ENCODE results near the gene ARRB1.
"Not testable (repeated sequence)": the region's sequence is repeated elsewhere in the genome, so short reads cannot be mapped to it uniquely, and the experiment has no call there.

The ARRB1 gene

DNA sequence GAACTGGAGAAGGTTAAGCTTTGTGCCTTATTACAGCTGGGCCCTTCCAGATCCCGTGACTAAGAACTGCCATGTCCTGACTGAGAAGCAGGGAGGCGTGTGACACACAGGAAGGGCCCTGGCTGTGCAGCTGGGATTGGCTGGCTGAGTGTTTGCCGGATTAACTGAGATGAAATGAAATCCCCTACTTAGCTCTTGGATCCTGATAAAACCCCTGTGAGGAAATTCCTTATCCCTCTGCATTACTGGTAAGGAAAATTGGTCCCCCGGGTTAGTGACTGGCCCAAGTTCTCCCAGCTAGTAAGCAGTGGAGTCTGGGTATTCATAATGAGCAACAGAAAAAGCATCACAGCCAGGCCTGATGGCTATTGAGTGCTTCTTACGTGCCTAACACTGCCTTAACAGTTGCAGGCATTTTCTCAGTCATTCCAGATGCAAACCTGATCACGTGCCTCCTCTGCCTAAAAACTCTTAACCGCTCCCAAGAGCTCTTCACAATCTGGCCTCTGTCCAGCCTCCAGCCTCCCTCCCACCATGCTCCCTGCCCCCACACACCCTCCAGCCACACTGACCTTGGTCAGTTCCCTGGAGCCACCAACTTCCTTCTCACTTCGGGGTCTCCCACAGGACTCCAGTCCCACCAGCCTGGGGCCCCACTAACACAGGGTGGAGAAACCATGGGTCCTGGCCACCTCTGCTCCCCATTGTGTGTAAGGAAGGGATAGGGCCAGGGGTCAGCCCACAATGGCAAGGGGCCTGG, 37.8 kb downstream of the ARRB1 start:
- H3K4me3 ChIP-seq (ENCODE audit: low read length in 2 of 2): no peak overlapping the region
- H3K4me1 ChIP-seq (ENCODE audit: control insufficient read depth in 2 of 2, insufficient read depth in 2 of 2, low read length in 2 of 2): peaks cover 32 to 44% of the 10 kb centered on the region in 2 donors
- H3K27me3 ChIP-seq (ENCODE audit: control insufficient read depth in 2 of 2, insufficient read depth in 2 of 2, low read length in 2 of 2): no peaks in the 10 kb centered on the region
- no peaks in the 10 kb centered on the region for H3K9me3 ChIP-seq (ENCODE audit: control insufficient read depth in 2 of 2, low read length in 2 of 2)
- peaks cover 3 to 12% of the 10 kb centered on the region in 2 donors for H3K36me3 ChIP-seq (ENCODE audit: control insufficient read depth in 2 of 2, insufficient read depth in 2 of 2, low read length in 2 of 2)
- peak overlapping the region; percentile 20 to 55 for H3K27ac ChIP-seq (ENCODE audit: low read depth in 2 of 2, low read length in 2 of 2)
- H3K9ac ChIP-seq (ENCODE audit: low read depth in 1 of 2, low read length in 2 of 2): peak overlapping the region in 1 of 2 donors; percentile 33

DNA sequence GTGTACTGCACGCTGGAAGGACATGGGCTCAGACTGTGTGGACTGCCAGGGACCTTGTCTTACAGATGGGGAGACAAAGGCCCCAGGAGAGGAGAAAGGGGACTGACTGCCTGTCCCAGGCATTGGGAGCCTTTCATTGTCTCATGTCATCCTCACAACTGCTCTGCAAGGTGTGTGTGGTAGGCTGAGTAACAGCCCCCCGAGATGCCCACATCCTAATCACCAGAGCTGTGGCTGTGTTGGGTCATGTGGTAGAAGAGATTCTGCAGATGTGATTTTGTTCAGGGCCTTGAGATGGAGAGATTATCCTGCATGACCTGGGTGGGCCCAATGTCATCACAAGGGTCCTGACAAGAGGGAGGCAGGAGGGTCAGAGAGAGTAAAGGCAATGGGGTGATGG, 39.1 kb downstream of the ARRB1 start:
- H3K9ac ChIP-seq (ENCODE audit: low read depth in 1 of 2, low read length in 2 of 2): peak overlapping the region; percentile 63 to 73

DNA sequence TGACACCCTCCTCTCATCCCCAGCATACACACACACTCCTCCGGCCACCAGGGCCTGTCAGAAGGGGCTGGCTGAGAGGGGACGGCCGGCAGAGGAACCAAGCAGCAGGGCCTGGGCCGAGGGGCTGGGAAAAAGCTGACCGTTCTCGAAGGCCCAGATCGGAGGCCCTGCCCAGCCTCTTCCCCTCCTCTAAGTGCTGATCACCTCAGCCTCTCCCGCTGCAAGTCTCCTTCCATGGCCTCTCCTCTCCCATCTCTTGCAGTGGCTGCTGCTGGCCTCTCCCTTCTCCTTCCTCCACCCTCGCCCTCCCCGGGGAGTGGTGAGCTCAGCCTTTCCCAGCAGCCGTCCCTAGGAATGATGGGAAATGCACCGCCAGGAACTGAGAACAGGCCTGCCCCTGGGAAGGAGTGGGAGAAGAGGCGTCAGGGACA, 39.6 kb downstream of the ARRB1 start:
- peaks cover 26 to 31% of the 10 kb centered on the region in 2 donors for H3K4me1 ChIP-seq (ENCODE audit: control insufficient read depth in 2 of 2, insufficient read depth in 2 of 2, low read length in 2 of 2)
- H3K27me3 ChIP-seq (ENCODE audit: control insufficient read depth in 2 of 2, insufficient read depth in 2 of 2, low read length in 2 of 2): no peaks in the 10 kb centered on the region
- H3K36me3 ChIP-seq (ENCODE audit: control insufficient read depth in 2 of 2, insufficient read depth in 2 of 2, low read length in 2 of 2): peaks cover 3 to 11% of the 10 kb centered on the region in 2 donors
- H3K9me3 ChIP-seq (ENCODE audit: control insufficient read depth in 2 of 2, low read length in 2 of 2): no peaks in the 10 kb centered on the region
- peak overlapping the region; percentile 79 to 91 for H3K27ac ChIP-seq (ENCODE audit: low read depth in 2 of 2, low read length in 2 of 2)
- peak overlapping the region; percentile 41 to 54 for H3K4me3 ChIP-seq (ENCODE audit: low read length in 2 of 2)
- peak overlapping the region; percentile 63 to 73 for H3K9ac ChIP-seq (ENCODE audit: low read depth in 1 of 2, low read length in 2 of 2)

More for the DNA sequence above, 39.1 kb downstream of the ARRB1 start:
- Histone ChIP-seq H3K27ac (ENCODE audit: low read depth in 2 of 2, low read length in 2 of 2) (peak overlapping the region; percentile 79 to 91), H3K4me3 (ENCODE audit: low read length in 2 of 2) (peak overlapping the region; percentile 41 to 54), H3K9me3 (ENCODE audit: control insufficient read depth in 2 of 2, low read length in 2 of 2) (no peaks in the 10 kb centered on the region), H3K4me1 (ENCODE audit: control insufficient read depth in 2 of 2, insufficient read depth in 2 of 2, low read length in 2 of 2) (peaks cover 27 to 32% of the 10 kb centered on the region in 2 donors), H3K36me3 (ENCODE audit: control insufficient read depth in 2 of 2, insufficient read depth in 2 of 2, low read length in 2 of 2) (peaks cover 3 to 12% of the 10 kb centered on the region in 2 donors), H3K27me3 (ENCODE audit: control insufficient read depth in 2 of 2, insufficient read depth in 2 of 2, low read length in 2 of 2) (no peaks in the 10 kb centered on the region)

DNA sequence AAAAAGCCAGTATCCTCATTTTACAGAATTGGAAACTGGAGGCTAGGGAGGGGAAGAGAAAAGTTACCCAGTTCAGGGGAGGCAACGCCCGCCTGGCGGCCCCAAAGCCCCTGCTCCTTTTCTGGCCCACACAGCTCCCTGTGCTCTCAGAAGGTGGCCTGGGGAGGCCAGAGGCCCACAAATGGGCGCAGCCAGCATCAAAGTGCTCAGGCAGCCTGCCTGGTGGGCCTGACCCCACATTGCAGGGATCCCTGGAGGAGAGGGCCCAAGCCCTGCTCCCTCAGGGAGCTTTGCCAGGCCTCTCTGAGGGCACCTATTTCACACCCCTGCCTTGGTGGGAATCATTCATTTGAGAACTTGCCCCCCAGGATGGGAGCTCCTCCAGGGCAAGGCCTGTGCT, 42.5 kb downstream of the ARRB1 start:
- Histone ChIP-seq H3K36me3 (ENCODE audit: control insufficient read depth in 2 of 2, insufficient read depth in 2 of 2, low read length in 2 of 2) (peaks cover 3 to 11% of the 10 kb centered on the region in 2 donors), H3K27me3 (ENCODE audit: control insufficient read depth in 2 of 2, insufficient read depth in 2 of 2, low read length in 2 of 2) (no peaks in the 10 kb centered on the region), H3K4me3 (ENCODE audit: low read length in 2 of 2) (no peak overlapping the region), H3K9ac (ENCODE audit: low read depth in 1 of 2, low read length in 2 of 2) (no peak overlapping the region), H3K4me1 (ENCODE audit: control insufficient read depth in 2 of 2, insufficient read depth in 2 of 2, low read length in 2 of 2) (peaks cover 23% of the 10 kb centered on the region in 2 donors), H3K27ac (ENCODE audit: low read depth in 2 of 2, low read length in 2 of 2) (no peak overlapping the region), H3K9me3 (ENCODE audit: control insufficient read depth in 2 of 2, low read length in 2 of 2) (no peaks in the 10 kb centered on the region)

DNA sequence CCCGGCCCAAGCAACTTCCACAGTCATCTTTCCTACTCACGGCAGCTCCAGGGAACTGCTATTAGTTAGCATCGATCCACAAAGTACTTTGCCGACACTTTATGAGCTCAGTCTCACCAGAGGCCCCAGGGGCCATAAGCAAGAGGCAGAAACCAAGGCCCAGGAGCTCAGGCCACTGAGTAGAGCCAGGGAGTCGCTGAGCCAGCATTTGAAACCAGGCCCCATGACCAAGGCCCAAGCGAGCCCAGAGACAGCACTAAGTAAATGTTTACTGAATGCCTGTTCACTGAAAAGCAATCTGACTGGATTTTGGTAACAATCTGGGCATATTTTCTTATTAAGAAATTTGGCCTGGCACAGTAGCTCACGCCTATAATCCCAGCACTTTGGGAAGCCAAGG, 43.3 kb downstream of the ARRB1 start:
- Histone ChIP-seq H3K4me3 (ENCODE audit: low read length in 2 of 2) (no peak overlapping the region), H3K4me1 (ENCODE audit: control insufficient read depth in 2 of 2, insufficient read depth in 2 of 2, low read length in 2 of 2) (peaks cover 16 to 19% of the 10 kb centered on the region in 2 donors), H3K9me3 (ENCODE audit: control insufficient read depth in 2 of 2, low read length in 2 of 2) (no peaks in the 10 kb centered on the region), H3K9ac (ENCODE audit: low read depth in 1 of 2, low read length in 2 of 2) (no peak overlapping the region), H3K27ac (ENCODE audit: low read depth in 2 of 2, low read length in 2 of 2) (no peak overlapping the region), H3K27me3 (ENCODE audit: control insufficient read depth in 2 of 2, insufficient read depth in 2 of 2, low read length in 2 of 2) (no peaks in the 10 kb centered on the region), H3K36me3 (ENCODE audit: control insufficient read depth in 2 of 2, insufficient read depth in 2 of 2, low read length in 2 of 2) (peaks cover 3 to 11% of the 10 kb centered on the region in 2 donors)

DNA sequence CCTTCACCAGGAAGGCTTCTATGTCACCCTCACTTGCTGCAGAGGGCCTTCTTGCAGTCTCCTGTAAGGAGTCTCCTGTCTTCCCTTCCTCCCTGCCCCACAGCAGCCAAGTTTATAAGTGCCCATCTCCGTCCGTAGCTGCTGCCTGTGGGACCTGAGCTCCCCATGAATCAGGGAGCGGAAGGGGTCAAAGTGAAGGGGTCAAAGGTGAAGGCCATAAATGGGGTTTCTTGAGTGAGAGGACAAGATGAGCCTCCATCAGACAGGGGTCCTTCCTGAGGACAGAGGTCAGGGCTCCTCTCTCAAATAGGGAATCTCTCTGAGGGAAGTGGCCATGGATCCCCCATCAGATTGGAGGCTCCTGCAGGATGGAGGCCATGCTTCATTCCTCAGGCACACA, 44.4 kb downstream of the ARRB1 start:
- Histone ChIP-seq H3K9me3 (ENCODE audit: control insufficient read depth in 2 of 2, low read length in 2 of 2) (no peaks in the 10 kb centered on the region), H3K9ac (ENCODE audit: low read depth in 1 of 2, low read length in 2 of 2) (no peak overlapping the region), H3K4me3 (ENCODE audit: low read length in 2 of 2) (no peak overlapping the region), H3K4me1 (ENCODE audit: control insufficient read depth in 2 of 2, insufficient read depth in 2 of 2, low read length in 2 of 2) (peaks cover 11 to 13% of the 10 kb centered on the region in 2 donors), H3K27ac (ENCODE audit: low read depth in 2 of 2, low read length in 2 of 2) (no peak overlapping the region), H3K27me3 (ENCODE audit: control insufficient read depth in 2 of 2, insufficient read depth in 2 of 2, low read length in 2 of 2) (no peaks in the 10 kb centered on the region), H3K36me3 (ENCODE audit: control insufficient read depth in 2 of 2, insufficient read depth in 2 of 2, low read length in 2 of 2) (peaks cover 3 to 11% of the 10 kb centered on the region in 2 donors)

DNA sequence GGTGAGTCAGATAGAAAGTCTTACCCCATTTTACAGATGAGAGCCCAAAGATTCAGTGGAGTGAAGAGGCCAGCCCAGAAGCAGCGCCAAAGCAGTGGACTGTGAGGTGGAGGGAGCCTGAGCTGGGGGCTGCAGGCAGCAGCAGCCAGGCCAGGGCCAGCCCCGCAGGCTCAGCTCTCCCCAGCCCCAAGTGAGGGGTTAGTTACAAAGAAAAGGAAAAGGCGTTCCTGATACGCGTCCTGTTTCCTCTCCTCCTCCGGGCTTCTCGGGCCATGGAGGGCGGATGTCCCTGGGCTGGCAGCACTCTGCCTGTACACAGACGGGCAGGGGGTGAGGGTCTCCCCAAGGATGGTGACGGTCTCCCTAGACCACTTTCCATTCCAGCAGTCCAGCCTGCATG, 44.9 kb downstream of the ARRB1 start:
- Histone ChIP-seq H3K9me3 (ENCODE audit: control insufficient read depth in 2 of 2, low read length in 2 of 2) (no peaks in the 10 kb centered on the region), H3K4me1 (ENCODE audit: control insufficient read depth in 2 of 2, insufficient read depth in 2 of 2, low read length in 2 of 2) (peaks cover 9 to 13% of the 10 kb centered on the region in 2 donors), H3K4me3 (ENCODE audit: low read length in 2 of 2) (no peak overlapping the region), H3K36me3 (ENCODE audit: control insufficient read depth in 2 of 2, insufficient read depth in 2 of 2, low read length in 2 of 2) (peaks cover 3 to 11% of the 10 kb centered on the region in 2 donors), H3K9ac (ENCODE audit: low read depth in 1 of 2, low read length in 2 of 2) (no peak overlapping the region), H3K27ac (ENCODE audit: low read depth in 2 of 2, low read length in 2 of 2) (no peak overlapping the region), H3K27me3 (ENCODE audit: control insufficient read depth in 2 of 2, insufficient read depth in 2 of 2, low read length in 2 of 2) (no peaks in the 10 kb centered on the region)

DNA sequence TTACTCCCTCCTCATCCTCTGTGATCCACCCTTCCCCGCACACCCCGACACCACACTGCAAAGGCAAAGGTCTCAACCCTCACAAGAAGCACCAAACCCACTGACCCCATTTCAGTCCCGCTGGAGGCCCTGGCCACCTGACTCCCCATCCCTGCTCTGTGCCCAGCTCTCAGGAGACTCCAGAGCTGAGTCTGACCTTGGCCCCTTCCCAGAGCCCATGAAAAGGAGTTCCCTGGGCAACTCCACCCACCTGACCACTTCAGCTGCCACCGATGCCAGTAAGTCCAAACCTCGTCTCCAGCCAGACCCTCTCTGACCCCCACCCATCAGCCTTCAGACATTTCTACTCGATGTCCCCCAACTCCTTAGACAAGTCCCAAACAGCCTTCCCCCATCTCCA, 45.5 kb downstream of the ARRB1 start:
- Histone ChIP-seq H3K36me3 (ENCODE audit: control insufficient read depth in 2 of 2, insufficient read depth in 2 of 2, low read length in 2 of 2) (peaks cover 3 to 11% of the 10 kb centered on the region in 2 donors), H3K27ac (ENCODE audit: low read depth in 2 of 2, low read length in 2 of 2) (no peak overlapping the region), H3K4me3 (ENCODE audit: low read length in 2 of 2) (no peak overlapping the region), H3K9ac (ENCODE audit: low read depth in 1 of 2, low read length in 2 of 2) (no peak overlapping the region), H3K4me1 (ENCODE audit: control insufficient read depth in 2 of 2, insufficient read depth in 2 of 2, low read length in 2 of 2) (peaks cover 11 to 15% of the 10 kb centered on the region in 2 donors), H3K27me3 (ENCODE audit: control insufficient read depth in 2 of 2, insufficient read depth in 2 of 2, low read length in 2 of 2) (no peaks in the 10 kb centered on the region), H3K9me3 (ENCODE audit: control insufficient read depth in 2 of 2, low read length in 2 of 2) (no peaks in the 10 kb centered on the region)

DNA sequence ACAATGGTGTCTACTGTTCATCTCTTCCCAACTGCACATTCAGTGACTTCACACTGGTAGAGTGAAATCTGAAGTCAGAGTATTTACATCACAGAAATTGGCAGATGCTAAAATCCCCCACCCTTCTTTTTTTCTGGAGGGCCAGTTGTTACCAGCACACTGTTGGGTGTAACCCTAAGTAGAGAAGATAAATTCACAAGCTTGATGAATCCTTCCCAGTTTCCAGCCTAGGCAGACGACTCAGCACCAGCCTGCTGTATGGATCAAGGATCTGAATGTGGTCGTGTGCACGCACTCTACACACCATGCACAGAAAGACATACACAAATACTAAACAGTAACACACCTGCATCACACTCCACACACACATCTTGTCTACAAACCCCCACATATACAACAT, 46.0 kb downstream of the ARRB1 start:
- Histone ChIP-seq H3K9me3 (ENCODE audit: control insufficient read depth in 2 of 2, low read length in 2 of 2) (no peaks in the 10 kb centered on the region), H3K27me3 (ENCODE audit: control insufficient read depth in 2 of 2, insufficient read depth in 2 of 2, low read length in 2 of 2) (no peaks in the 10 kb centered on the region), H3K27ac (ENCODE audit: low read depth in 2 of 2, low read length in 2 of 2) (no peak overlapping the region), H3K4me3 (ENCODE audit: low read length in 2 of 2) (no peak overlapping the region), H3K36me3 (ENCODE audit: control insufficient read depth in 2 of 2, insufficient read depth in 2 of 2, low read length in 2 of 2) (peaks cover 3 to 11% of the 10 kb centered on the region in 2 donors), H3K9ac (ENCODE audit: low read depth in 1 of 2, low read length in 2 of 2) (no peak overlapping the region), H3K4me1 (ENCODE audit: control insufficient read depth in 2 of 2, insufficient read depth in 2 of 2, low read length in 2 of 2) (peaks cover 11 to 16% of the 10 kb centered on the region in 2 donors)

DNA sequence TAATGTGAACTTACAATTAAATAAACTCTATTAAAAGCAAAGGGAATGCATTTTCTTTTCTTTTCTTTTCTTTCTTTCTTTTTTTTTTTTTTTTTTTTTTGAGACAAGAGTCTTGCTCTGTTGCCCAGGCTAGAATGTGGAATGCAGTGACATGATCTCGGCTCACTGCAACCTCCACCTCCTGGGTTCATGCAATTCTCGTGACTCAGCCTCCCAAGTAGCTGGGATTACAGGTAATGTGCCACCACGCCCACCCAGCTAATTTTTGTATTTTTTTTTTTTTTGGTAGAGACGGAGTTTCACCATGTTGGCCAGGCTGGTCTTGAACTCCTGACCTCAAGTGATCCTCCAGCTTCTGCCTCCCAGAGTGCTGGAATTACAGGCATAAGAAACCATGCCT, 46.5 kb downstream of the ARRB1 start:
- H3K4me1 ChIP-seq (ENCODE audit: control insufficient read depth in 2 of 2, insufficient read depth in 2 of 2, low read length in 2 of 2): peaks cover 11 to 16% of the 10 kb centered on the region in 2 donors
- not testable (repeated sequence) for H3K27ac ChIP-seq (ENCODE audit: low read depth in 2 of 2, low read length in 2 of 2); H3K9me3 ChIP-seq (ENCODE audit: control insufficient read depth in 2 of 2, low read length in 2 of 2); H3K36me3 ChIP-seq (ENCODE audit: control insufficient read depth in 2 of 2, insufficient read depth in 2 of 2, low read length in 2 of 2); H3K9ac ChIP-seq (ENCODE audit: low read depth in 1 of 2, low read length in 2 of 2); H3K27me3 ChIP-seq (ENCODE audit: control insufficient read depth in 2 of 2, insufficient read depth in 2 of 2, low read length in 2 of 2); H3K4me3 ChIP-seq (ENCODE audit: low read length in 2 of 2)

All from mucosa of rectum (tissue), 2 donors.